Epithelial cell of esophagus (primary cell): Measurements from ENCODE around the gene CHRM4.

ENCODE experiments used
- DNase-seq: peaks from one replicate; pipeline ENCODE4 v3.0.0; 2010; ENCODE audit warnings: low read depth
- H3K4me3 ChIP-seq: 2 replicates; pipeline ENCODE4 v1.5.1; 2011; ENCODE audit warnings: mild to moderate bottlenecking, low read length, control low read depth
- TF ChIP-seq, protein P1 (sequence below): IDR thresholded peaks from 2 replicates; pipeline ENCODE4 v1.5.1; 2011; ENCODE audit warnings: low read depth, mild to moderate bottlenecking, low read length, control low read depth, inconsistent platforms; ENCODE audit not compliant: insufficient read depth; ENCODE audit errors: missing control alignments

CHRM4 gene

DNA sequence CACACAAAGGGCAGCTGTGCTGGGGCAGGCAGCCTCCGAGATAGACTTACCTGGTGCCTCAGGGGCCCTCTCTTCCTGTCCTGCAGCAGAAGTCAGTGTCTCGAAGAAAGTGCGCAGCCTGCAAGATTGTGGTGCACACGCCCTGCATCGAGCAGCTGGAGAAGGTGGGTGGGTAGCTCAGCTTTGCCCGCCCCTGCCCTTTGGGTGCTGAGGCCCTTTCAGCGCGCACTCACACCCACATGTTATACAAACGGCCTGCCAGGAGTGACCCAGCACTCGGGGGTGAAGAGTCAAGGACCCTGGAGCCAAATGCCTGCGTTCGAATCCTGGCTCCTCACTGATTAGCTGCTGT, 23.7 kb downstream of the CHRM4 start:
- TF ChIP-seq, protein P1, sequence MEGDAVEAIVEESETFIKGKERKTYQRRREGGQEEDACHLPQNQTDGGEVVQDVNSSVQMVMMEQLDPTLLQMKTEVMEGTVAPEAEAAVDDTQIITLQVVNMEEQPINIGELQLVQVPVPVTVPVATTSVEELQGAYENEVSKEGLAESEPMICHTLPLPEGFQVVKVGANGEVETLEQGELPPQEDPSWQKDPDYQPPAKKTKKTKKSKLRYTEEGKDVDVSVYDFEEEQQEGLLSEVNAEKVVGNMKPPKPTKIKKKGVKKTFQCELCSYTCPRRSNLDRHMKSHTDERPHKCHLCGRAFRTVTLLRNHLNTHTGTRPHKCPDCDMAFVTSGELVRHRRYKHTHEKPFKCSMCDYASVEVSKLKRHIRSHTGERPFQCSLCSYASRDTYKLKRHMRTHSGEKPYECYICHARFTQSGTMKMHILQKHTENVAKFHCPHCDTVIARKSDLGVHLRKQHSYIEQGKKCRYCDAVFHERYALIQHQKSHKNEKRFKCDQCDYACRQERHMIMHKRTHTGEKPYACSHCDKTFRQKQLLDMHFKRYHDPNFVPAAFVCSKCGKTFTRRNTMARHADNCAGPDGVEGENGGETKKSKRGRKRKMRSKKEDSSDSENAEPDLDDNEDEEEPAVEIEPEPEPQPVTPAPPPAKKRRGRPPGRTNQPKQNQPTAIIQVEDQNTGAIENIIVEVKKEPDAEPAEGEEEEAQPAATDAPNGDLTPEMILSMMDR: no peak

DNA sequence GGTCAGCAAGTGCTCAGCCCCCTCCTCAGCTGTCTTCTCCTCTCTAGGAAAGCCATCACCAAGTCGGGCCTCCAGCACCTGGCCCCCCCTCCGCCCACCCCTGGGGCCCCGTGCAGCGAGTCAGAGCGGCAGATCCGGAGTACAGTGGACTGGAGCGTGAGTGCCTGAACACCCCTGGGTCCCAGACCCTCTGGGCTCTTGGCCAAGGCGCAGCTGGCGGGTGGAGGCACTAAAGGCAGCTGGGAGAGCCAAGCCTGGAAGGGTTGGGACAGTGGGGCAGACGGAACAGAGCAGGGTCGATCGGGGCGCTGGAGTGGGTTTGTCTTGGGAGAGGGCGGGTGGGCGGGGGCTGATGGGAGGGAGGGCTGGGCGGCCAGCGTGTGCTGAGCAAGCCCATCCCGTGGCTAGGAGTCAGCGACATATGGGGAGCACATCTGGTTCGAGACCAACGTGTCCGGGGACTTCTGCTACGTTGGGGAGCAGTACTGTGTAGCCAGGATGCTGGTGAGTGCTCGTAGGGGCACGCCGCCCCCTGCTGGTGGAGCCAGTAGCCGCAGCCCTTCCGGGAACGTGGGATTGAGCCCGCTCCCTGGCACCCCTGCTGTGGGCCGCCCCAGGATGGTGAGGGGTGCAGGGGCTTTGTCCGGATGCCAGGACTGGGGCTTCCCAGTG, 24.2 kb downstream of the CHRM4 start:
- DNase-seq: peak; percentile 50
- TF ChIP-seq, protein P1: peak; percentile 76
- no peak overlapping the region for H3K4me3 ChIP-seq

More for the DNA sequence above, 23.7 kb downstream of the CHRM4 start:
- H3K4me3 ChIP-seq: no peak overlapping the region
- DNase-seq: no peak

DNA sequence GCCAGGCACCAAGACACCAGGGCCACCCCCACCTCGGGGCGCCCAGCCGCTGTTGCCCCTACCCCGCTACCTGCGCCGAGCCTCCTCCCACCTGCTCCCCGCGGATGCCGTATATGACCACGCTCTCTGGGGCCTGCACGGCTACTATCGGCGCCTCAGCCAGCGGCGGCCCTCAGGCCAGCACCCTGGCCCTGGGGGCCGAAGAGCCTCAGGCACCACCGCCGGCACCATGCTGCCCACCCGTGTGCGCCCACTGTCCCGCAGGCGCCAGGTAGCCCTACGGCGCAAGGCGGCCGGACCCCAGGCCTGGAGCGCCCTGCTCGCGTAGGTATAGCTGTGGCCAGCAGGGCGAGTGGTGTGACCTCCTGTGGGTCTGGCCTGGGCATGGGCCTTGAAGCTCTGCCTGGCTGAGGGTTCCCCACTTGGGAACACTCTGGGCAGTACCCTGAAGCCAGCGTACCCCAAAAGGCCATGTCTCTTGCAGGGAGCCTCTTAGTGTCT, 24.9 kb downstream of the CHRM4 start:
- DNase-seq: no peak
- TF ChIP-seq, protein P1: no peak

DNA sequence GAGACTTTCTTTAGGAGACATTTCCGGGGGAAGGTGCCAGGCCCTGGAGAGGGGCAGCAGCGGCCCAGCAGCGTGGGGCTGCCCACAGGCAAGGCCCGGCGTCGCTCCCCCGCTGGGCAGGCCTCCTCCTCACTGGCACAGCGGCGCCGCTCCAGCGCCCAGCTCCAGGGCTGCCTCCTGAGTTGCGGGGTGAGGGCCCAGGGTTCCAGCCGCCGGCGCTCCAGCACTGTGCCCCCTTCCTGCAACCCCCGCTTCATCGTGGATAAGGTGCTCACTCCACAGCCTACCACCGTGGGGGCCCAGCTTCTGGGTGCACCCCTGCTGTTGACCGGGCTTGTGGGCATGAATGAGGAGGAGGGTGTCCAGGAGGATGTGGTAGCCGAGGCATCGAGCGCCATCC, 25.3 kb downstream of the CHRM4 start:
- no peak for DNase-seq
- TF ChIP-seq, protein P1: no peak
- H3K4me3 ChIP-seq: no peak overlapping the region

More for the DNA sequence above, 24.9 kb downstream of the CHRM4 start:
- H3K4me3 ChIP-seq: no peak overlapping the region

DNA sequence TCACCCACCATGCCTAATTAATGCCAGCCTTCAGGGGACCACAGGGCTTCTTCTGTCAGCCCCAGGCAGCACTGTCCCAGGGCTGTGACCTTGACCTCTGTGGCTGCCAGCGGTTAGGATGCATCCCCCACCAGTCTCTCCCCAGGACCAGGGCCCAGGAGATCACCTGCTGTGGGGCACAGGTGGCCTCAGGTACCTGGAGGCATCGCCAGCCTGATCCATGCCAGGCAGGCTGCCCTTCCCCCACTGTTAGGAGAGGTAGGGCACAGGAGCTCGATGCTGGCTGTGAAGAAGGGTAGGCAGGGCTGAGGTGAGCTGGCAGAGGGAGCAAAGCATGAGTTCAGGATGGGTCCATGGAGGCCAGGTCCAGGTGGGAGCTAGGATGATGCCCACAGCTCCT, 26.8 kb downstream of the CHRM4 start:
- DNase-seq: no peak
- H3K4me3 ChIP-seq: no peak overlapping the region

DNA sequence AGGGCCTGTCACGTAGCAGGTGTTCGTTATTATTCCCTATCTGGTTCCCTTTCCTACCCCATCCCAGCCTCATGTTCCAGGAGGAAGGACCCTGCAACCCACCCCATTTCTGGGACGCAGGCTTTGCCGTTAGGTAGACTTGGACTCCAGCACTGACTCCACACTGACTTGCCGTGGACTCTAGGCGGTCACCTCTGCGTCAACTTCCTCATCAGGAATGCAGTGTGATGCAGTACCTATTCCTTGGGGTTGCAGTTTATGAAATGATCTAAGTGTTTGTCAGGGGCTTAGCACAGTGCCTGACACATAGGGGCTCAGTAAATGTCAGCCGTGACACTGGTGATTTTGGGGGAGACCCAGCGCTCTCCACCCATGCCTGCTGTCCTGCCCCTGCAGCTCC, 27.5 kb downstream of the CHRM4 start:
- TF ChIP-seq, protein P1: no peak
- peak; percentile 36 for DNase-seq
- H3K4me3 ChIP-seq: no peak overlapping the region

More for the DNA sequence above, 26.8 kb downstream of the CHRM4 start:
- TF ChIP-seq, protein P1: no peak
